Smooth muscle cell (in vitro differentiated cells): Measurements from ENCODE around the gene CTSW. TPM values are rescaled to one million over a fixed set of nuclear protein-coding genes. Genes with fewer than 3 reads are reported as not detected.

ENCODE experiments used
- DNase-seq: peaks from one replicate; lab custom pipeline; 2025; ENCODE audit not compliant: unreplicated experiment; lab: John Stamatoyannopoulos, UW
- H2AFZ ChIP-seq: fragments of 200-600 bp; sonication (generic); 2 replicates; pipeline ENCODE4 v1.6.0; 2016; ENCODE audit warnings: antibody characterized with exemption, low read depth, mild to moderate bottlenecking
- H3F3A ChIP-seq: fragments of 200-600 bp; sonication (generic); 2 replicates; pipeline ENCODE4 v1.6.0; 2017; ENCODE audit warnings: antibody characterized with exemption, low read depth
- H3K27ac ChIP-seq: fragments of 200-600 bp; sonication (generic); 2 replicates; pipeline ENCODE4 v1.5.1; 2016; ENCODE audit warnings: low read depth, mild to moderate bottlenecking
- H3K27me3 ChIP-seq: fragments of 200-600 bp; sonication (generic); 2 replicates; pipeline ENCODE4 v1.6.1; 2016; ENCODE audit warnings: low read depth, mild to moderate bottlenecking
- H3K36me3 ChIP-seq: fragments of 200-600 bp; sonication (generic); 2 replicates; pipeline ENCODE4 v1.5.1; 2016; ENCODE audit warnings: low read depth
- H3K4me1 ChIP-seq: fragments of 200-600 bp; sonication (generic); 2 replicates; pipeline ENCODE4 v1.5.1; 2016; ENCODE audit warnings: low read depth
- H3K4me2 ChIP-seq: fragments of 200-600 bp; sonication (generic); 2 replicates; pipeline ENCODE4 v1.6.0; 2016; ENCODE audit warnings: mild to moderate bottlenecking
- H3K4me3 ChIP-seq: fragments of 200-600 bp; sonication (generic); 2 replicates; pipeline ENCODE4 v1.5.1; 2016; ENCODE audit warnings: mild to moderate bottlenecking
- H3K79me2 ChIP-seq: fragments of 200-600 bp; sonication (generic); 2 replicates; pipeline ENCODE4 v1.6.0; 2016; ENCODE audit warnings: low read depth, mild to moderate bottlenecking
- H3K9ac ChIP-seq: fragments of 200-600 bp; sonication (generic); 2 replicates; pipeline ENCODE4 v1.6.0; 2016; ENCODE audit warnings: low read depth
- H3K9me3 ChIP-seq: fragments of 200-600 bp; sonication (generic); replicated peaks from 2 replicates; pipeline ENCODE4 v1.5.1; 2016; ENCODE audit warnings: low read depth
- H4K20me1 ChIP-seq: fragments of 200-600 bp; sonication (generic); 2 replicates; pipeline ENCODE4 v1.6.0; 2016; ENCODE audit warnings: low read depth
- WGBS: methylation state at CpG from one replicate; pipeline ENCODE4 v1.1.7; 2016; ENCODE audit warnings: low lambda C conversion rate; 5-methylcytosine and 5-hydroxymethylcytosine counted together
- polyA plus RNA-seq: library from polyadenylated mRNA; unstranded; fragments of >200 nt; fragmentation: Nextera tagmentation; extraction: Ambion mirVana; gene quantifications from 2 replicates; pipeline ENCODE4 v1.2.1, GENCODE V29; 2016
- total RNA-seq: library from RNA; depleted of rRNA; stranded (reverse); fragments of >200 nt; gene quantifications from 2 replicates; pipeline ENCODE4 v1.2.3, GENCODE V29; 2014
- TF ChIP-seq, protein P1 (sequence below): fragments of 200-600 bp; sonication (generic); IDR thresholded peaks from 2 replicates; pipeline ENCODE4 v1.5.1; 2017; ENCODE audit warnings: borderline replicate concordance, mild to moderate bottlenecking, antibody characterized with exemption; ENCODE audit not compliant: insufficient read depth, poor library complexity, severe bottlenecking

CTSW gene
- total and polyA plus RNA-seq, 2 experiments from 2014 or later, result not detected

DNA sequence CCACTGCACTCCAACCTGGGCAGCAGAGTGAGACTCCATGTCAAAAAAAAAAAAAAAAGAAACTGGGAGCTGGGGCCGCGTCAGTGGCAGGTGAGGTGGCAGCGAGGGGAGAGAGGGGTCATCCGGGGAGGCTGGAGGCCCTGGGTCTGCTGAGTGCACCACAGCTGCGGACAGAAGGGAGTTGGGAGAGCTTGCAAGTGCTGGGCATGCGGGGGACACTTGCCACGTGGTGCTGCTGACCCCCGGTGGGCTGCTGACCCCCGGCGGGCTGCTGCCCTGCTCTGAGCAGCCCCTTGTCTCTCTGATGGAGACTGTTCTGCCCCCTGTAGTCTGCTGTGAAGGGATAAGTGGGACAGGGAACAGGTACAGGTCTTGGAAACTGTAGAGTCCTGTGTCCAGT lies 42.2 kb downstream of the CTSW start:
- H3K9ac ChIP-seq, result no peak overlapping the region
- no peaks in the 10 kb centered on the region for H3K27me3 ChIP-seq
- H3K36me3 ChIP-seq, result no peaks in the 10 kb centered on the region
- no peak overlapping the region for H3K27ac ChIP-seq
- no peaks in the 10 kb centered on the region for H3K9me3 ChIP-seq
- no peak overlapping the region for H3K4me2 ChIP-seq
- no peak for DNase-seq
- H3K4me1 ChIP-seq, result peaks cover 19% of the 10 kb centered on the region
- TF ChIP-seq, protein P1, sequence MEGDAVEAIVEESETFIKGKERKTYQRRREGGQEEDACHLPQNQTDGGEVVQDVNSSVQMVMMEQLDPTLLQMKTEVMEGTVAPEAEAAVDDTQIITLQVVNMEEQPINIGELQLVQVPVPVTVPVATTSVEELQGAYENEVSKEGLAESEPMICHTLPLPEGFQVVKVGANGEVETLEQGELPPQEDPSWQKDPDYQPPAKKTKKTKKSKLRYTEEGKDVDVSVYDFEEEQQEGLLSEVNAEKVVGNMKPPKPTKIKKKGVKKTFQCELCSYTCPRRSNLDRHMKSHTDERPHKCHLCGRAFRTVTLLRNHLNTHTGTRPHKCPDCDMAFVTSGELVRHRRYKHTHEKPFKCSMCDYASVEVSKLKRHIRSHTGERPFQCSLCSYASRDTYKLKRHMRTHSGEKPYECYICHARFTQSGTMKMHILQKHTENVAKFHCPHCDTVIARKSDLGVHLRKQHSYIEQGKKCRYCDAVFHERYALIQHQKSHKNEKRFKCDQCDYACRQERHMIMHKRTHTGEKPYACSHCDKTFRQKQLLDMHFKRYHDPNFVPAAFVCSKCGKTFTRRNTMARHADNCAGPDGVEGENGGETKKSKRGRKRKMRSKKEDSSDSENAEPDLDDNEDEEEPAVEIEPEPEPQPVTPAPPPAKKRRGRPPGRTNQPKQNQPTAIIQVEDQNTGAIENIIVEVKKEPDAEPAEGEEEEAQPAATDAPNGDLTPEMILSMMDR, result no peak
- H2AFZ ChIP-seq, result no peak overlapping the region
- peaks cover 17% of the 10 kb centered on the region for H3F3A ChIP-seq
- WGBS, result 97% methylated on average over 10 of the region's 10 CpGs
- H4K20me1 ChIP-seq, result peaks cover 6% of the 10 kb centered on the region
- H3K4me3 ChIP-seq, result no peak overlapping the region
- peaks cover 31% of the 10 kb centered on the region for H3K79me2 ChIP-seq

DNA sequence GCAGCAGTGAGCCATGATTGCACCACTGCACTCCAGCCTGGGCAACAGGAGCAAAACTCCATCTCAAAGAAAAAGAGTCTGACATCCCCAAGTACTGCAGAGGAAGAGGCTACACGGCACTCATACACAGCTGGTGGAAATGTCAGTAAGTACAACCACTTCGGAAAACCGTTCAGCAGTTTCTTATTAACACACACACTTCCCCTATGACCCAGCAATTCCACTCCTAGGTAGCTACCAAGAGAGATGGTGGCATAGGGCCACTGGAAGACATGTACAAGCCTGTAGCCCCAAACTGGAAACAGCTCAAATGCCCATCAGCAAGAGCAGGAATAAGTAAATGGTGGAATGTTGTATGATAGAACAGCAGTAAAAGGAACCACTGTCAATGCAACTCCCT lies 42.9 kb downstream of the CTSW start:
- H3F3A ChIP-seq, result peaks cover 10% of the 10 kb centered on the region
- no peaks in the 10 kb centered on the region for H3K36me3 ChIP-seq
- H3K9ac ChIP-seq, result no peak overlapping the region
- no peaks in the 10 kb centered on the region for H3K9me3 ChIP-seq
- H4K20me1 ChIP-seq, result peaks cover 6% of the 10 kb centered on the region
- H3K4me2 ChIP-seq, result no peak overlapping the region
- no peak for DNase-seq
- H3K4me3 ChIP-seq, result no peak overlapping the region
- no peaks in the 10 kb centered on the region for H3K27me3 ChIP-seq
- no peak overlapping the region for H3K27ac ChIP-seq
- H3K4me1 ChIP-seq, result peaks cover 14% of the 10 kb centered on the region
- 97% methylated on average over 3 of the region's 3 CpGs for WGBS
- no peak overlapping the region for H2AFZ ChIP-seq
- TF ChIP-seq, protein P1, result no peak
- H3K79me2 ChIP-seq, result peaks cover 24% of the 10 kb centered on the region

DNA sequence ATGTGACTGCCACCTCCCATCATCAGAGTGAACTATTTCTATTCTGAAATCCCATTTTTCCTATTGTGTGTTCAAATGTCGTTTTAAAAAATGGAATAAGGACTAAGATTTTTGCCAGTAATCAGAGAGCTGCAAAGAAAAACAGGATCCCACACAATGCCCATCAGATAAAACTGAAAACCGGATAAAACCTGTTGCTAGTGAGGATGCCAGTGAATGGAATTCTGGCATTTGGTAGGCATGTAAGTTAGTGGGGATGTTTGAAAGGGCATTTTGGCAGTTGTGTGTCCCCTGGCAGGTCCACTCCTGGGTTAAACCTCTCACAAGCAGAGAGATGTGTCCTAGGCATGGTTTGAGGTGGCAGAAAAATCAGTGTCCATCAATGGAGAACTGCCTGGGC lies 45.8 kb downstream of the CTSW start:
- Histone ChIP-seq H3K36me3 (no peaks in the 10 kb centered on the region), H2AFZ (no peak overlapping the region), H3K79me2 (peaks cover 1% of the 10 kb centered on the region), H3F3A (no peaks in the 10 kb centered on the region), H3K4me3 (no peak overlapping the region), H3K4me1 (peaks cover under 1% of the 10 kb centered on the region), H3K9me3 (no peaks in the 10 kb centered on the region), H3K27me3 (no peaks in the 10 kb centered on the region), H3K9ac (no peak overlapping the region), H3K4me2 (no peak overlapping the region), H3K27ac (no peak overlapping the region), H4K20me1 (peaks cover 1% of the 10 kb centered on the region)
- 96% methylated on average over 2 of the region's 2 CpGs for WGBS
- TF ChIP-seq, protein P1, result no peak
- no peak for DNase-seq

DNA sequence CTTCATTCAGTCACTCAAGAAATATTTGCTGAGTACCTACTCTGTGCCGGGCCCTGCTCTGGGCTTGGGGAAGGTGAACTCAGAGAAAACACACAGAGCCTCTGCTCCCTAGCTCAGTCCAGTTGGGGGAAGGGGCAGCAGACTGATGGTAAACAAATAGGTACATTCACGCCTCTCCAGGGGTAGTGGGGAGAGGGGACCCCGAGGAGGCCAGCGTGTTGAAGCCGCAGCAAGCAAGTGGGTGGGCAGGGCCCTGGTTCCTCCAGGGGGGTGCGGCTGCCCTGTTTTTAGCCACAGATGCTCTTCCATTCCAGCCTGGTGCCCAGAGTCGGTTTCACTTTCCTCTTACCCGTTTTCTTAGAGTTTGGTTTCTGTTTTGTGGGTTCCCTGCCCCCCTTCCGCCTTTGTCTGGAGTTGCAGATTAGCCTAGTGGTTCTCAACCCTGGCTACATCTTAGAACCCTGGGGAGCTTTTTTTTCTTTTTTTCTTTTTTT lies 48.3 kb downstream of the CTSW start:
- Histone ChIP-seq H3K27me3 (no peaks in the 10 kb centered on the region), H3K4me1 (no peaks in the 10 kb centered on the region), H3K9me3 (no peaks in the 10 kb centered on the region), H4K20me1 (no peaks in the 10 kb centered on the region), H2AFZ (no peak overlapping the region), H3F3A (no peaks in the 10 kb centered on the region), H3K36me3 (no peaks in the 10 kb centered on the region), H3K27ac (no peak overlapping the region), H3K9ac (no peak overlapping the region), H3K4me3 (no peak overlapping the region), H3K4me2 (no peak overlapping the region), H3K79me2 (no peaks in the 10 kb centered on the region)
- DNase-seq, result no peak
- WGBS, result 88% methylated on average over 9 of the region's 9 CpGs
- TF ChIP-seq, protein P1, result no peak
